Right lobe of liver (tissue), 4 donors: ENCODE data around the gene TBC1D20.

Experiments
- CTCF ChIP-seq, 4 donors: fragments of 200-600 bp in 3 of 4; fragments of 450-650 bp in 1 of 4; IDR thresholded peaks; one replicate each; pipeline versions ENCODE4 v1.5.1 to v1.8.0; 2016 to 2022; ENCODE audit warnings: antibody characterized with exemption in 4 of 4, mild to moderate bottlenecking in 2 of 4
- POLR2A ChIP-seq: fragments of 450-650 bp; IDR thresholded peaks from one replicate; pipeline ENCODE4 v1.6.1; 2017; ENCODE audit warnings: antibody characterized with exemption, mild to moderate bottlenecking
- donor health status: DM: no; HTN: no; CAD: no.
- donor health status: DM: no; HTN: no; CAD: no.
- donor health status: DM: no; HTN: yes; CAD: no.

GRCh38 chr20:406200-407132 lies 55.9 kb downstream of the TBC1D20 start:
- TF ChIP-seq CTCF (IDR thresholded peaks at IDR 0.05), result no peak
- TF ChIP-seq POLR2A, result no peak
